H1 (cell line): ENCODE measurements around the gene TLE1. TPM values are rescaled to one million over a fixed set of nuclear protein-coding genes. Genes with fewer than 3 reads are reported as not detected.

Source experiments
- CTCF ChIA-PET: fragments of 300-600 bp; sonication (Branson Sonifier 250); formaldehyde crosslinking; loops from one replicate; lab custom pipeline; 2021; ENCODE audit not compliant: partially characterized antibody; lab: Charles Lee
- POLR2A ChIA-PET: fragments of 300-600 bp; sonication (Branson Sonifier 250); formaldehyde crosslinking; loops from one replicate; lab custom pipeline; 2021; ENCODE audit warnings: inconsistent platforms; ENCODE audit not compliant: partially characterized antibody; lab: Charles Lee
- DNase-seq, 2 experiments: peaks; one replicate each; pipeline versions ENCODE4 v3.0.0 to v3.0.0-alpha.2; 2010 to 2022; ENCODE audit warnings: low spot score in 2 of 2, low read depth in 1 of 2, mixed read lengths in 1 of 2
- FAIRE-seq: peaks from 2 replicates; lab custom pipeline; 2011; peaks lifted over from hg19 to GRCh38; lab: Jason Lieb, UNC
- H2AFZ ChIP-seq: 2 replicates; pipeline ENCODE4 v1.8.1; 2012; ENCODE audit warnings: low read length, inconsistent platforms
- H2AK5ac ChIP-seq: 2 replicates; pipeline ENCODE4 v1.6.1; 2013; ENCODE audit warnings: low read depth, low read length
- H2BK120ac ChIP-seq: replicated peaks from 2 replicates; pipeline ENCODE3; 2013; ENCODE audit warnings: low read depth, low read length, inconsistent platforms
- H2BK12ac ChIP-seq: 2 replicates; pipeline ENCODE4 v1.6.1; 2013; ENCODE audit warnings: low read depth, low read length
- H2BK15ac ChIP-seq: 2 replicates; pipeline ENCODE4 v1.6.1; 2013; ENCODE audit warnings: low read length
- H2BK20ac ChIP-seq: 2 replicates; pipeline ENCODE4 v1.6.1; 2013; ENCODE audit warnings: low read length
- H2BK5ac ChIP-seq: 2 replicates; pipeline ENCODE4 v1.6.1; 2013; ENCODE audit warnings: low read depth, low read length
- H3K14ac ChIP-seq: 2 replicates; pipeline ENCODE4 v1.6.1; 2013; ENCODE audit warnings: inconsistent platforms; ENCODE audit not compliant: insufficient read length
- H3K18ac ChIP-seq: 2 replicates; pipeline ENCODE4 v1.6.1; 2013; ENCODE audit warnings: low read length; ENCODE audit errors: extremely low read depth
- H3K23ac ChIP-seq: 2 replicates; pipeline ENCODE4 v1.6.1; 2013; ENCODE audit warnings: inconsistent platforms; ENCODE audit not compliant: insufficient read length
- H3K23me2 ChIP-seq: 2 replicates; pipeline ENCODE4 v1.6.1; 2013; ENCODE audit warnings: low read depth, low read length
- H3K27ac ChIP-seq: 2 replicates; pipeline ENCODE4 v1.6.1; 2011; ENCODE audit warnings: low read depth, low read length, inconsistent platforms
- H3K27me3 ChIP-seq, 4 experiments: replicated peaks in 1 of 4; 1 replicate in 1 of 4; 2 replicates in 3 of 4; pipeline versions ENCODE4 v1.6.1 to v1.8.1; 2011 to 2013; ENCODE audit warnings: low read length in 3 of 4, mild to moderate bottlenecking in 3 of 4, inconsistent platforms in 2 of 4, mixed read lengths in 2 of 4, moderate library complexity in 1 of 4; ENCODE audit not compliant: control insufficient read depth in 3 of 4, insufficient read depth in 3 of 4; ENCODE audit errors: extremely low read depth in 1 of 4
- H3K36me3 ChIP-seq, 4 experiments: 2 replicates each; pipeline versions ENCODE4 v1.6.1 to v1.8.1; 2011 to 2013; ENCODE audit warnings: mild to moderate bottlenecking in 4 of 4, low read length in 3 of 4, moderate library complexity in 2 of 4, control low read depth in 1 of 4, inconsistent platforms in 1 of 4; ENCODE audit not compliant: insufficient read depth in 4 of 4, control insufficient read depth in 2 of 4
- H3K4ac ChIP-seq: replicated peaks from 2 replicates; pipeline ENCODE3; 2013; ENCODE audit warnings: low read length, low read depth, mixed read lengths, inconsistent platforms; ENCODE audit not compliant: insufficient read length
- H3K4me1 ChIP-seq, 4 experiments: replicated peaks in 1 of 4; 1 replicate in 1 of 4; 2 replicates in 3 of 4; pipeline versions ENCODE4 v1.6.1 to v1.8.1; 2011 to 2013; ENCODE audit warnings: low read length in 3 of 4, inconsistent platforms in 2 of 4, mixed read lengths in 1 of 4; ENCODE audit not compliant: insufficient read depth in 4 of 4, control insufficient read depth in 3 of 4
- H3K4me2 ChIP-seq, 2 experiments: 2 replicates each; pipeline versions ENCODE4 v1.6.1 to v1.8.1; 2011 to 2013; ENCODE audit warnings: low read depth in 2 of 2, low read length in 2 of 2, control low read depth in 1 of 2, inconsistent platforms in 1 of 2, mild to moderate bottlenecking in 1 of 2; ENCODE audit not compliant: insufficient read depth in 1 of 2
- H3K4me3 ChIP-seq, 4 experiments: fragments of 200-600, 300-600 bp in 1 of 4; sonication (generic), shearing (Covaris generic), sonication (Bioruptor Twin) in 1 of 4; 2 replicates each; pipeline versions ENCODE4 v1.5.1 to v1.8.1; 2011 to 2016; ENCODE audit warnings: low read length in 4 of 4, low read depth in 3 of 4, control low read depth in 2 of 4, inconsistent platforms in 2 of 4, mild to moderate bottlenecking in 2 of 4, mixed read lengths in 1 of 4, moderate library complexity in 1 of 4; ENCODE audit not compliant: insufficient read depth in 2 of 4; ENCODE audit errors: extremely low read depth in 1 of 4
- H3K56ac ChIP-seq: replicated peaks from 2 replicates; pipeline ENCODE3; 2013; ENCODE audit warnings: low read depth, mild to moderate bottlenecking, mixed read lengths, low read length, inconsistent platforms; ENCODE audit not compliant: insufficient read length
- H3K79me1 ChIP-seq: 2 replicates; pipeline ENCODE4 v1.6.1; 2013; ENCODE audit warnings: low read depth, low read length, control low read depth
- H3K79me2 ChIP-seq, 2 experiments: 2 replicates each; pipeline versions ENCODE4 v1.6.1 to v1.8.1; 2012 to 2013; ENCODE audit warnings: low read length in 2 of 2, mild to moderate bottlenecking in 2 of 2, inconsistent platforms in 1 of 2; ENCODE audit not compliant: insufficient read depth in 2 of 2, control insufficient read depth in 1 of 2
- H3K9ac ChIP-seq, 4 experiments: replicated peaks in 1 of 4; 1 replicate in 1 of 4; 2 replicates in 3 of 4; pipeline versions ENCODE4 v1.6.1 to v1.8.1; 2011 to 2013; ENCODE audit warnings: low read depth in 3 of 4, low read length in 3 of 4, control low read depth in 2 of 4, mild to moderate bottlenecking in 2 of 4, moderate library complexity in 2 of 4, inconsistent platforms in 1 of 4; ENCODE audit errors: extremely low read depth in 1 of 4
- H3K9me3 ChIP-seq, 2 experiments: 2 replicates each; pipeline versions ENCODE4 v1.6.1 to v1.8.1; 2012 to 2013; ENCODE audit warnings: mild to moderate bottlenecking in 2 of 2, moderate library complexity in 2 of 2, control low read depth in 1 of 2, inconsistent platforms in 1 of 2, low read depth in 1 of 2, low read length in 1 of 2, mixed read lengths in 1 of 2; ENCODE audit not compliant: insufficient read depth in 2 of 2
- H4K20me1 ChIP-seq, 2 experiments: replicated peaks in 1 of 2; 2 replicates each; pipeline versions ENCODE3 to v1.8.1; 2011 to 2013; ENCODE audit warnings: inconsistent platforms in 2 of 2, low read length in 2 of 2, mild to moderate bottlenecking in 1 of 2; ENCODE audit not compliant: insufficient read depth in 2 of 2, control insufficient read depth in 1 of 2
- H4K5ac ChIP-seq: 2 replicates; pipeline ENCODE4 v1.6.1; 2013; ENCODE audit warnings: low read length, low read depth, mixed read lengths, inconsistent platforms; ENCODE audit not compliant: insufficient read length
- H4K8ac ChIP-seq: 2 replicates; pipeline ENCODE4 v1.8.0; 2013; ENCODE audit warnings: mild to moderate bottlenecking, moderate library complexity, low read length, inconsistent platforms; ENCODE audit not compliant: insufficient read depth; ENCODE audit errors: extremely low read depth
- H4K91ac ChIP-seq: replicated peaks from 2 replicates; pipeline ENCODE3; 2013; ENCODE audit warnings: low read length, mixed read lengths, inconsistent platforms; ENCODE audit not compliant: insufficient read length
- CBX8 ChIP-seq: fragments of 300-800, 300-1000 bp; sonication (generic); IDR thresholded peaks from 2 replicates; pipeline ENCODE4 v1.7.1; 2016; ENCODE audit warnings: low read depth, low read length, borderline replicate concordance
- CHD2 ChIP-seq: IDR thresholded peaks from 2 replicates; pipeline ENCODE4 v1.6.1; 2012; ENCODE audit warnings: low read length, improper control_type of control experiment
- EP300 ChIP-seq, 2 experiments: IDR thresholded peaks; 1 replicate in 1 of 2; 2 replicates in 1 of 2; pipeline ENCODE4 v1.6.1; 2011 to 2012; ENCODE audit warnings: low read depth in 2 of 2, low read length in 2 of 2, mild to moderate bottlenecking in 2 of 2, borderline replicate concordance in 1 of 2, inconsistent platforms in 1 of 2, moderate library complexity in 1 of 2
- EZH2 ChIP-seq: fragments of 200-600 bp; sonication (generic); IDR thresholded peaks from 2 replicates; pipeline ENCODE4 v1.7.1; 2012; ENCODE audit warnings: low read depth, mild to moderate bottlenecking, moderate library complexity, low read length, inconsistent platforms; ENCODE audit not compliant: severe bottlenecking
- GTF2F1 ChIP-seq: IDR thresholded peaks from 2 replicates; pipeline ENCODE4 v1.6.1; 2012; ENCODE audit warnings: low read depth, low read length, improper control_type of control experiment, borderline replicate concordance
- JUND ChIP-seq: IDR thresholded peaks from 2 replicates; pipeline ENCODE4 v1.6.1; 2011; ENCODE audit warnings: mild to moderate bottlenecking, improper control_type of control experiment, low read length
- RXRA ChIP-seq: IDR thresholded peaks from 2 replicates; pipeline ENCODE4 v1.6.1; 2011; ENCODE audit warnings: low read depth, mild to moderate bottlenecking, low read length, moderate library complexity; ENCODE audit not compliant: insufficient read depth
- SRF ChIP-seq: IDR thresholded peaks from 2 replicates; pipeline ENCODE4 v1.6.1; 2011; ENCODE audit warnings: mild to moderate bottlenecking, low read depth, low read length, moderate library complexity
- TAF1 ChIP-seq: IDR thresholded peaks from 2 replicates; pipeline ENCODE4 v1.6.1; 2011; ENCODE audit warnings: mild to moderate bottlenecking, low read depth, low read length
- TBP ChIP-seq: IDR thresholded peaks from 2 replicates; pipeline ENCODE4 v1.6.1; 2011; ENCODE audit warnings: low read depth, low read length, improper control_type of control experiment
- TCF12 ChIP-seq: IDR thresholded peaks from 2 replicates; pipeline ENCODE4 v1.6.1; 2011; ENCODE audit warnings: low read depth, mild to moderate bottlenecking, low read length
- ZNF274 ChIP-seq: IDR thresholded peaks from 2 replicates; pipeline ENCODE4 v1.7.0; 2012; ENCODE audit warnings: low read length, borderline replicate concordance; ENCODE audit errors: extremely low read depth
- WGBS, 2 experiments: shearing (Covaris generic) in 1 of 2; methylation state at CpG; one replicate each; pipeline versions ENCODE4 v1.1.6 to v1.1.7; 2013 to 2015; ENCODE audit warnings: low lambda C conversion rate in 2 of 2, mixed read lengths in 2 of 2, inconsistent platforms in 1 of 2, low coverage in 1 of 2, missing lambda C conversion rate in 1 of 2; ENCODE audit not compliant: insufficient replicate concordance in 2 of 2, insufficient coverage in 1 of 2, insufficient read length in 1 of 2; ENCODE audit errors: extremely low coverage in 1 of 2, missing lambda C conversion rate in 1 of 2; 5-methylcytosine and 5-hydroxymethylcytosine counted together
- polyA plus RNA-seq, 7 experiments: library from polyadenylated mRNA; depleted of rRNA in 3 of 7; stranded (reverse) in 5 of 7; unstranded in 2 of 7; fragments of >200 nt in 5 of 7; fragments of 200-250 nt in 2 of 7; gene quantifications; 1 replicate in 5 of 7; 2 replicates in 1 of 7; 4 replicates in 1 of 7; pipeline versions ENCODE4 v1.2.1 to v1.2.3, GENCODE V29; 2011 to 2013; ENCODE audit warnings: missing spikeins in 2 of 7, mixed read lengths in 2 of 7
- total RNA-seq: library from RNA; stranded (reverse); fragmentation: NEBNext Ultra II Directional; extraction: Animal tissue kit (Norgen Biotek cat#: 25700); gene quantifications from 2 replicates; pipeline ENCODE4 v1.2.1, GENCODE V29; 2021
- TF ChIP-seq, protein P1 (sequence below): IDR thresholded peaks from 2 replicates; pipeline ENCODE4 v1.6.1; 2012; ENCODE audit warnings: inconsistent platforms

TLE1 gene
- total and polyA plus RNA-seq, 2 of the 8 experiments (the other 6 are each of a cell fraction or from before 2014, with no cell fraction given) = 81.8 to 91.6 TPM

DNA sequence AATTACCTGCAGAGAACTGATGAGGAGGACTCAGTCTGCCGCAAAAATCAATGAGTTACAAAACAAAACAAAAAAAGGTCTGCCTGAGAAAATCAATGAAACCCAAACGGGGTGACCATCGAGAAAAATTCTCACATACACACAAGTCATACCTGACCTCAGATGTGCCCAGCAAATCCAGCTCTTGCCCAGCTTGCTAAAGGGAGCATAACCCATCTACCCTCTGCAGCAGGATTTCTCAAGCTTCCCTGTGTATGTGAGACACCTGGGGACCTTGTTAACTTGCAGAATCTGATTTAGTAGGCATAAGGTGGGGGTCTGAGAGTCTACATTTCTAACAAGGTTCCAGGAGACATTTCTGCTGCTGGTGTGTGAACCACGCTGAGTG is 126.3 kb downstream of the TLE1 start:
- Histone ChIP-seq H3K79me1 (no peaks in the 10 kb centered on the region; the same call in 1 of the 2 replicates), H3K36me3 (no peaks in the 10 kb centered on the region), H3K79me2 (no peaks in the 10 kb centered on the region), H3K23ac (no peak overlapping the region), H3K9me3 (no peaks in the 10 kb centered on the region; a peak in 1 of 4 replicates), H3K4me2 (no peak overlapping the region), H3K9ac (no peak overlapping the region), H2AFZ (no peak overlapping the region), H3K23me2 (no peaks in the 10 kb centered on the region), H3K4ac (no peak overlapping the region), H3K27me3 (no peaks in the 10 kb centered on the region), H3K4me1 (peaks cover 0 to 5% (median 1%) of the 10 kb centered on the region in 4 experiments; a peak in 2 of 7 replicates), H2AK5ac (no peak overlapping the region), H2BK20ac (no peak overlapping the region), H3K4me3 (no peak overlapping the region), H2BK120ac (no peak overlapping the region), H3K18ac (no peak overlapping the region), H4K5ac (no peak overlapping the region), H2BK12ac (no peak overlapping the region), H2BK15ac (no peak overlapping the region), H3K27ac (no peak overlapping the region), H4K91ac (no peak overlapping the region), H2BK5ac (no peak overlapping the region), H4K20me1 (no peaks in the 10 kb centered on the region), H3K14ac (no peak overlapping the region), H3K56ac (no peak overlapping the region), H4K8ac (no peak overlapping the region)
- FAIRE-seq (no peak), DNase-seq (no peak)
- ChIA-PET POLR2A (interaction anchor here (0.9 kb wide), 1 partner anchor 13 kb away, joined by 3 read pairs; no protein-coding TSS in a partner anchor), CTCF (interaction anchor here (0.6 kb wide), 1 partner anchor 69 kb away, joined by 3 read pairs; no protein-coding TSS in a partner anchor)
- TF ChIP-seq, protein P1, sequence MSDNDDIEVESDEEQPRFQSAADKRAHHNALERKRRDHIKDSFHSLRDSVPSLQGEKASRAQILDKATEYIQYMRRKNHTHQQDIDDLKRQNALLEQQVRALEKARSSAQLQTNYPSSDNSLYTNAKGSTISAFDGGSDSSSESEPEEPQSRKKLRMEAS = no peak
- TF ChIP-seq RXRA (no peak), TBP (no peak), SRF (no peak), TCF12 (no peak), JUND (no peak), TAF1 (no peak), ZNF274 (no peak), GTF2F1 (no peak), CHD2 (no peak), EP300 (IDR thresholded peaks at IDR 0.05; ENCODE audit: borderline replicate concordance in 1 of 2, low read depth in 2 of 2, low read length in 2 of 2) (no peak), EZH2 (no peak), CBX8 (no peak)
- WGBS, 2 experiments = 91% methylated on average over 4 of the region's 4 CpGs; no CpG with 5 or more reads in 1 of the 2 experiments
